GM12878 (cell line): ENCODE data around the gene DNAJC12. TPM values are rescaled to one million over a fixed set of nuclear protein-coding genes. Genes with fewer than 3 reads are reported as not detected.

ENCODE experiments used
- ATF2 ChIP-seq: IDR thresholded peaks from 2 replicates; pipeline ENCODE4 v1.6.1; 2012; ENCODE audit warnings: low read length, inconsistent platforms
- BCL11A ChIP-seq: IDR thresholded peaks from 2 replicates; pipeline ENCODE4 v1.6.1; 2011; ENCODE audit warnings: low read depth, low read length
- BCL3 ChIP-seq: IDR thresholded peaks from 2 replicates; pipeline ENCODE4 v1.6.1; 2011; ENCODE audit warnings: borderline replicate concordance, low read depth, mild to moderate bottlenecking, moderate library complexity, low read length; ENCODE audit not compliant: insufficient read depth, poor library complexity, severe bottlenecking
- CBX5 ChIP-seq: sonication (generic); IDR thresholded peaks from 2 replicates; pipeline ENCODE4 v1.6.1; 2016; ENCODE audit warnings: low read depth, moderate library complexity, mild to moderate bottlenecking, inconsistent platforms
- CEBPB ChIP-seq, 2 experiments: fragments of 150-350 bp in 1 of 2; IDR thresholded peaks; 2 replicates each; pipeline ENCODE4 v1.6.1; 2012 to 2014; ENCODE audit warnings: low read depth in 2 of 2, low read length in 2 of 2, borderline replicate concordance in 1 of 2, inconsistent platforms in 1 of 2
- CREB1 ChIP-seq: IDR thresholded peaks from 2 replicates; pipeline ENCODE4 v1.6.1; 2012; ENCODE audit warnings: low read depth, mild to moderate bottlenecking, inconsistent platforms
- E2F4 ChIP-seq: IDR thresholded peaks from 2 replicates; pipeline ENCODE4 v1.6.1; 2012; ENCODE audit warnings: low read depth, low read length, improper control_type of control experiment
- E4F1 ChIP-seq: fragments of 450-650 bp; IDR thresholded peaks from 2 replicates; pipeline ENCODE4 v1.6.1; 2018; ENCODE audit warnings: borderline replicate concordance, mild to moderate bottlenecking; ENCODE audit not compliant: partially characterized antibody
- EGR1 ChIP-seq, 2 experiments: IDR thresholded peaks; 1 replicate in 1 of 2; 2 replicates in 1 of 2; pipeline ENCODE4 v1.6.1; 2011 to 2012; ENCODE audit warnings: low read depth in 2 of 2, low read length in 2 of 2, borderline replicate concordance in 1 of 2, mild to moderate bottlenecking in 1 of 2, moderate library complexity in 1 of 2
- HDGF ChIP-seq: fragments of 450-650 bp; IDR thresholded peaks from 2 replicates; pipeline ENCODE4 v1.6.1; 2016; ENCODE audit warnings: antibody characterized with exemption
- IKZF2 ChIP-seq, 2 experiments: fragments of 450-650 bp; IDR thresholded peaks; 2 replicates each; pipeline ENCODE4 v1.6.1; 2017; ENCODE audit warnings: mild to moderate bottlenecking in 2 of 2, moderate library complexity in 2 of 2
- MAX ChIP-seq: IDR thresholded peaks from 2 replicates; pipeline ENCODE4 v1.6.1; 2012; ENCODE audit warnings: low read depth, low read length, improper control_type of control experiment
- MEF2A ChIP-seq: IDR thresholded peaks from 2 replicates; pipeline ENCODE4 v1.6.1; 2011; ENCODE audit warnings: low read depth, mild to moderate bottlenecking, low read length, moderate library complexity; ENCODE audit not compliant: insufficient read depth
- MXI1 ChIP-seq: fragments of 150-350 bp; IDR thresholded peaks from 2 replicates; pipeline ENCODE4 v1.6.1; 2011; ENCODE audit warnings: low read depth, mild to moderate bottlenecking, inconsistent platforms, low read length, improper control_type of control experiment
- POLR2AphosphoS2 ChIP-seq: IDR thresholded peaks from 2 replicates; pipeline ENCODE4 v1.6.1; 2011; ENCODE audit warnings: low read depth, mild to moderate bottlenecking, low read length, improper control_type of control experiment, moderate library complexity
- RCOR1 ChIP-seq: conservative IDR thresholded peaks from 2 replicates; pipeline ENCODE4 v1.6.1; 2012; ENCODE audit warnings: low read depth, low read length, improper control_type of control experiment
- RUNX3 ChIP-seq: IDR thresholded peaks from 2 replicates; pipeline ENCODE4 v1.6.1; 2012; ENCODE audit warnings: low read length, inconsistent platforms
- SIN3A ChIP-seq: IDR thresholded peaks from 2 replicates; pipeline ENCODE4 v1.6.1; 2012; ENCODE audit warnings: low read depth, low read length, improper control_type of control experiment
- SMARCA5 ChIP-seq: fragments of 450-650 bp; IDR thresholded peaks from 2 replicates; pipeline ENCODE4 v1.6.1; 2017; ENCODE audit warnings: mild to moderate bottlenecking
- SMC3 ChIP-seq: IDR thresholded peaks from 2 replicates; pipeline ENCODE4 v1.6.1; 2011; ENCODE audit warnings: low read length, improper control_type of control experiment, borderline replicate concordance
- SREBF1 ChIP-seq: IDR thresholded peaks from 2 replicates; pipeline ENCODE4 v1.6.1; 2012; ENCODE audit warnings: mild to moderate bottlenecking, low read length
- TCF7 ChIP-seq: IDR thresholded peaks from 2 replicates; pipeline ENCODE4 v1.6.1; 2014; ENCODE audit warnings: antibody characterized with exemption, borderline replicate concordance
- ZBED1 ChIP-seq: IDR thresholded peaks from 2 replicates; pipeline ENCODE4 v1.6.1; 2016; ENCODE audit warnings: borderline replicate concordance
- ZZZ3 ChIP-seq: IDR thresholded peaks from 2 replicates; pipeline ENCODE4 v1.6.1; 2011; ENCODE audit warnings: low read depth; ENCODE audit not compliant: control insufficient read depth, insufficient read length
- polyA plus RNA-seq, 11 experiments: library from polyadenylated mRNA; depleted of rRNA in 4 of 11; unstranded in 6 of 11; stranded (reverse) in 5 of 11; fragments of >200 nt; fragmentation: Nextera tagmentation in 4 of 11; fragmentation: Illumina TruSeq in 1 of 11; extraction: Ambion mirVana in 4 of 11; extraction: Trizol in 1 of 11; gene quantifications; 1 replicate in 1 of 11; 2 replicates in 10 of 11; pipeline versions ENCODE4 v1.2.1 to v1.2.3, GENCODE V29; 2011 to 2016; ENCODE audit warnings: inconsistent platforms in 2 of 11, missing spikeins in 2 of 11, low read depth in 1 of 11
- total RNA-seq, 4 experiments: library from RNA; depleted of rRNA in 3 of 4; stranded (reverse); fragments of >200 nt in 3 of 4; fragmentation: Illumina TruSeq in 1 of 4; extraction: Trizol in 1 of 4; gene quantifications; 2 replicates each; pipeline versions ENCODE4 v1.2.1 to v1.2.3, GENCODE V29; 2013 to 2021

Gene DNAJC12
- total and polyA plus RNA-seq, 10 of the 15 experiments (the other 5 are each of a cell fraction or from before 2014, with no cell fraction given): 1.1 to 4.5 (median 3.0) TPM

GRCh38 chr10:67764012-67764822 lies 73.8 kb downstream of the DNAJC12 start (continued):
- TF ChIP-seq CEBPB (IDR thresholded peaks at IDR 0.05; ENCODE audit: borderline replicate concordance in 1 of 2, low read depth in 2 of 2, low read length in 2 of 2) (no peak), CBX5 (peak; percentile 81), E2F4 (peak; percentile 83), SMARCA5 (peak; percentile 96; the same call in 1 of the 2 replicates), POLR2AphosphoS2 (no peak), BCL11A (0 out of 2 replicates have a peak, but pooled peaks have one; percentile 9), ZZZ3 (no peak), CREB1 (peak; percentile 74), HDGF (peak; percentile 65; the same call in 1 of the 2 replicates), ATF2 (peak; percentile 47; the same call in 1 of the 2 replicates), RCOR1 (no peak), MAX (0 out of 2 replicates have a peak, but pooled peaks have one; percentile 58), SMC3 (no peak), EGR1 (IDR thresholded peaks at IDR 0.05; ENCODE audit: borderline replicate concordance in 1 of 2, low read depth in 2 of 2, low read length in 2 of 2) (peak in 1 of 2 experiments; percentile 46; a peak in 1 of 3 replicates), TCF7 (0 out of 2 replicates have a peak, but pooled peaks have one; percentile 53), MXI1 (peak; percentile 50), RUNX3 (peak; percentile 56), ZBED1 (0 out of 2 replicates have a peak, but pooled peaks have one; percentile 36), SREBF1 (peak; percentile 76), E4F1 (no peak), BCL3 (peak; percentile 6), IKZF2 (IDR thresholded peaks at IDR 0.05) (peak in 1 of 2 experiments; percentile 29; a peak in 1 of 4 replicates), MEF2A (peak; percentile 73; the same call in 1 of the 2 replicates), SIN3A (peak; percentile 39; the same call in 1 of the 2 replicates)
